ENCODE measurements around the gene PPP3CA.

PPP3CA gene

DNA sequence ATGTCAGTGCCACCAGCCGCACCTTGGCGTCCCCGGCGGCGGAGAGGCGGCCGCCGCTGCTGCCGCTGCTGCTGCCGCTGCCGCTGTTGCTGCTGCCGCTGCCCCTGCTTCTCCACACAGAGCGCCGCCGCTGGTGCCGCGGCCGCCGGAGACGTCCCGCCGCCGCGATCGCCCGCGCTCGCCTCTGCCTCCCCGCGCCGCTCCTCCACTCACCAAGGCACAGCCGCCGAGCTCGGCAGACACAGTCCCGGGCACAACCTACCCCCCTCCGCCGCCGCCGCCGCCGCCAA is at the start of gene PPP3CA:
TSS of gene PPP3CA (minus strand) at position 260 of the 290 bp plus-strand sequence.
- peak; percentile 2 for DNase-seq (ENCODE audit: extremely low spot score, insufficient read length, low read depth)
- FAIRE-seq = no peak

GRCh38 chr4:101393256-101393655 is 45.9 kb upstream of the PPP3CA start:
- no peak for DNase-seq (ENCODE audit: extremely low spot score, insufficient read length, low read depth)
- FAIRE-seq = no peak

GRCh38 chr4:101370663-101371210 is 23.4 kb upstream of the PPP3CA start:
- FAIRE-seq = no peak

DNA sequence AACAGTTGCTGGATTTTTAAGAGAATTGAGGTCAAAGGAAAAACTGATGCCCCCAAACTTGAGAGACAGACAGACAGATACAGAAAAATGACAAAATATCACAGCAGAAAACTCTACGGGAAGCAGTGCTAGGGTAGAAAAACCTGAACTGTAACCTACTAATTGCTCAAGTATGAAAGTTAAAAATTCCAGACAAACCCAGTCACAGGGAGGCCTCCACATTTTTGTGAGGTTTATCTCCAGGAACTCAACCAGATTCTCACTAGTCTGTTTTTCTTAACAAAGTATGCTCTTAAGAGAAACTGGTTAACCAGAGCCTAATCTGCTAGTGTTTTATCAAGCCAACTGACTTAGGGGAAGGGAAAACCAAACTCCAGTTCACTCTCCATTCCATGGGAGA is 19.9 kb upstream of the PPP3CA start:
- FAIRE-seq (no peak), DNase-seq (ENCODE audit: extremely low spot score, insufficient read length, low read depth) (no peak)

More at GRCh38 chr4:101370663-101371210, 23.4 kb upstream of the PPP3CA start:
- no peak for DNase-seq (ENCODE audit: extremely low spot score, insufficient read length, low read depth)

GRCh38 chr4:101366331-101366730 is 19.0 kb upstream of the PPP3CA start:
- no peak for FAIRE-seq
- no peak for DNase-seq (ENCODE audit: extremely low spot score, insufficient read length, low read depth)

DNA sequence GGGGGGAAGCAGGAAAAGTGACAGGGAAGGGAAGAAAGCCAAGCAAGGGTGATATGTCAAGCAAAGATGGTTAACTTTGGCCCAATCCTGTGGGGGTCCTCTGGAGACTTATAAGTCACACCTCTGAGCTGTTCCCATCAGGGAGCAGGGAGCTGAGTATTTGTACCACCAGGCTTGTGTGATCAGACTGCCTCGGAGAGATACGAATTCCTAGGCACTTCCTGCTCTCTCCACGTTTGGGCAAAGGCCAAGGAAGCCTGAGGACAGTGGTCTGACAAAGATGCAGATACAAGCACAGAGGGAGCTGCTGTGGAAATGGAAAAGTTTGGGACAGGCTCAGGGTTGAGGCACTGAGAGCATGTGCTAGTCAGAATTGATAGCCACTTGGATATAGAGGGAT is 10.4 kb upstream of the PPP3CA start:
- DNase-seq (ENCODE audit: extremely low spot score, insufficient read length, low read depth) (no peak), FAIRE-seq (no peak)

DNA sequence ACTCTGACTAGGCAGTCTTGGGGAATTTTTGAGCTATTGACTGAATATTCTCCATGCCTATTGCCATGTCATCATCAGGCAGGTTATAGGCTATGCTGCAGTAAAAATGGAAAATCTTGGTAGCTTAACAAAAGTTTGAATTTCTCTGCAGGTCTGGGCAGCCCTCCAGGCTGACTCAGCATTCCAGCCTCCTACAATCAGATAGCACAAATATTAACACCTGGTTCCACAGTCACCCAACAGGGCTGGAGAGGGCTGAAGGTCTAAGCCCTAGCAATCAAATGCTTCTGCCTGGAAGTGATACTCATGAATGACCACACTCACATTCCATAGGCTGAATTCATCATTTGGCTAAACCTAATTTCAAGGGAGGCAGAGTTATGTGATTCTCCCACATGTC is 9.6 kb upstream of the PPP3CA start:
- DNase-seq (ENCODE audit: extremely low spot score, insufficient read length, low read depth) (no peak), FAIRE-seq (no peak)

DNA sequence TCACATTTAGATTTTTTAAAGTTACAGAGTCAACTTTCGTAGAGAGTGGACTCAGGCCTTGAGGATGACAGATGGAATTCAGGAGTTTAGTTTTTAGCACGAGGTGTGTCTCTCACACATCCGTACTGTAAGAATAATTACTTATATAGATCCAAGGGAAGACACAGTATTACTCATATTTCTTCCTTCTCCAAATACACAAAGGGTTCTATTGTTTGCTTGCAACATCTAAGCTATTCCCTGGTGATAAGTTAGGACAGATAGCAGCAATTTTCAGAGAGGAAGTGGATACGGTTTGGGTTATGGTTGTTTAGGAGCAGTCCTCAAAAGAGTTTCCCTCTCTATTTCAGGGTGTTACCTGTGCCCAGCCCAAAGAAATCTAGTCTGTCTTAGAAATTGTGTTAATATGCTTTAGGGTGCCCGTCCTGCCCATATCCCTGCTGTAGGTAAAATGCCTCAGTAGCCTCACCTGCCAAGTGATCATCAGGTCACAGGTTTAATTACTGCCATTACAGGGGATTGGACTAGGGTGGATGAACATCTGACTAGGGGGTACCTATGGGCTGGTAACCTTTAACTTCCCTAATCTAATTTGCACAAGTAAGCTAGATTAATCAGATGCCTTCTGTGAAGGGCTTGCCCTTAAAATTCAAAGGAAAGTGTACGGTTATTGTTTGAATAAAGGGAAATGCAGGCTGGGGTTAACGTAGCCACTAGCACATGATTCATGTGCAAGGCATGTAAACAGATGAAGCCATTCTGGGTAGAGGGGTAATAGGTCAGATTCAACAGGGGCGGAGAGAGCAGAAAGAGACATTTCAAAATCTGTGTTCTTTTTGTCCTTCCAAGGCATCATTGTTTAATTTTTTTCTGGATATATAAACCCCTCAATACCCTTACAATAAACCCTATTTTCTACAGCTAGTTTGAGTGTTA is 8.7 kb upstream of the PPP3CA start:
- no peak for FAIRE-seq
- DNase-seq (ENCODE audit: extremely low spot score, insufficient read length, low read depth) = no peak

DNA sequence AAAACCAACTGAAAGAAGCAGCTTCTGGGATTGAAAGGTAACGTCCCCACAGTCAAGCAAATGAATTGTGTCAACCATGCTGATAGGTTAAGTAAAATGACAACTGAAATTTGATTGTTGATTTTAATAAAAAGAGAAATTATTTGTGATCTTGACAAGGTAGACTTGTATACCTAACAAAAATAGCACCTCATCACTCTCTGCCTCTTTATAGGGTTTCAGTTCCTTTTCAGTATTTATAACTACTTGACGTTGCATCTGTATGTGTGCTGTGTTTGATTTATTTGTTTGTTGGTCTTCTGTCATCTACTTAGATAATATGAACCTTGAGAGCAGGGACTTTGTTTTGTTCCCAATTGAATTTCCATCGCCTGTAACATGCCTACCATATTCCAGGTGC is 7.9 kb upstream of the PPP3CA start:
- FAIRE-seq = peak; percentile 79
- DNase-seq (ENCODE audit: extremely low spot score, insufficient read length, low read depth) = no peak

- DNase-seq (ENCODE audit: extremely low spot score, insufficient read length, low read depth) (no peak), FAIRE-seq (no peak)
Observed at GRCh38 chr4:101349801-101350064, 2.4 kb upstream of the PPP3CA start.

GRCh38 chr4:101348995-101349800 is 1.9 kb upstream of the PPP3CA start:
- FAIRE-seq (no peak), DNase-seq (ENCODE audit: extremely low spot score, insufficient read length, low read depth) (no peak)

DNA sequence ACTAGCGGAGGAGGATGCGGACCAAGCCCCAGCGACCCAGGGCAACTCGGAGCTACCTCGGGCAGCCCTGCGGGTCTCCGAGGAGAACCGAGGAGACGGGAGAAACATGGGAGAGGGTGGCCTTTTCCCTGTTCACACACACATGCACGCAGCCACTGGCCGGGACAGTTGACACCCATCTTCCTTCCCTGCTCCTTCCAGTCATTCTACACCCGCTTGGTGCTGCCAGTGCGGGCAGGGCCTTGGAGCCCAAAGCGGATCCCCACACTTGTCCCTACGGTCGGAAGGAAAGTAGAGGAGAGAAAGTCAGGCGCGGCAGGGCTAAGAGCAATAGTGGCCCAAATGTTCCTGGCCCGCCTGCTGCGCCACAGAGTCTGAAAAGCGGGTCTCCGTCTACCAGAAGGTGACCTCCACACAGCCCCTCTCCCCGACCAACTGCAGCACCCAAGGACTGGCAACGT is 1.1 kb upstream of the PPP3CA start:
- FAIRE-seq (peak; percentile 12), DNase-seq (ENCODE audit: extremely low spot score, insufficient read length, low read depth) (no peak)

DNA sequence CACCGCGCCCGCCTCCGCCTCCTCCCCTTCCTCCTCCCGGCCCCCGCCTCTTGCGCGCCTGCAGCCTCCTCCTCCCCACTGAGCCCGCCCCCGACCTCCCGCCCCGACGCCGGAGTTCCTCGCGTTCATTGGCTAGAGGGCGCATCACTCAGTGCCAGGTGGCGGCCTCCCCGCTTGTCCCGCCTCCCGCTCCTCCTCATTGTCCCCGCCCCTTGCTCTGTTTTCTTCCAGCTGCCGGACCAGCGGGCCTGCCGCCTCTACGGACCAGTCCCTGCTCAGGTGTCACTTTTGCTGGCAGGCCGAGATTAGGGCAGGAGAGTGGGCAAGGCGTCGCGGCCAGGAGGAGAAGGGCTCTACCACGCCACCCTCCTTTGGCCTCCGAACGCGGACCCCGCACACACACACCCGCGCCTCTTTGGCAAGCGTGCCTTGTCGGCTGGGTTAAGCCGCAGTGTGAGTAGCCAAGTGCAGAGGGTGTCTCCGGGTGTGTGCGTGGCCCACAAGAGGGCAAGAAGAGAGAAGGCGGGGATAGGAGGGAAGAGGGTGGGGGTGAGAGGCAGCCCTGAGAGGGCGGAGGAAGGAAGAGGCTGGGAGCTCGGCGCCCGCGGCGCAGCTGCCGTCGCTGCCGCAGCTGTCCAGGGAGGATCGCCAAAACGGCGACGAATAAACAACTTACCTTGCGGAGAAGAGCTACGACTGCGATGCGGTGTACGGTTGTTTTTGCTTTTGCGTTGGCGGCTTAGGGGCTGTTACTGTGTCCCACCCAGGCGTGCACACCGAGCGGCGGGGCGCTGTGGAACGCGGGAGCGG is 436 bp upstream of the PPP3CA start:
- FAIRE-seq = peak; percentile 83
- peak; percentile 97 for DNase-seq (ENCODE audit: extremely low spot score, insufficient read length, low read depth)

GRCh38 chr4:101346351-101347266 is 717 bp downstream of the PPP3CA start:
- DNase-seq (ENCODE audit: extremely low spot score, insufficient read length, low read depth) (peak; percentile 8), FAIRE-seq (no peak)

GRCh38 chr4:101345596-101346350 is 1.6 kb downstream of the PPP3CA start:
- FAIRE-seq (no peak), DNase-seq (ENCODE audit: extremely low spot score, insufficient read length, low read depth) (peak; percentile 8)

DNA sequence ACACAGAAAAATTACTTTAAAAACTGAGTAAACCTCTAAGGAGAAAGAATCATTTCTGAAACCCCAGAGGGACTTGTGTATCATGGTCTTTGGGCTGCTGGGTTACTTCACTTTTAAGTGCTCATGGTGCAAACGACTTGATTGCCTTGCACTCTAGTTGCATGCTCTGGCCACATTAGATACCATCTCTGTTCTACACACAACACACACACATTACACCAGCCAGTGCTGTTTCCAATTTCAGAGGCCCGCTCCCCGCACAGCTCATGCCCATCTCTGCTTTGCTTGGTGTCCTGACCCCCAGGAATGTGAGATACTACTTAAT is 2.1 kb downstream of the PPP3CA start:
- DNase-seq (ENCODE audit: extremely low spot score, insufficient read length, low read depth) = no peak
- FAIRE-seq = peak; percentile 67

GRCh38 chr4:101339332-101339731 is 8.0 kb downstream of the PPP3CA start:
- FAIRE-seq = no peak

GRCh38 chr4:101337688-101338087 is 9.6 kb downstream of the PPP3CA start:
- DNase-seq (ENCODE audit: extremely low spot score, insufficient read length, low read depth) = no peak
- no peak for FAIRE-seq

More at GRCh38 chr4:101339332-101339731, 8.0 kb downstream of the PPP3CA start:
- DNase-seq (ENCODE audit: extremely low spot score, insufficient read length, low read depth) = no peak

Measured in GM18507 (cell line).